CD4-positive, alpha-beta T cell treated with Interleukin-4 for 1 hour (primary cell): ENCODE measurements around the gene B2M.
"Not testable (repeated sequence)": the region's sequence is repeated elsewhere in the genome, so short reads cannot be mapped to it uniquely, and the experiment has no call there.

ENCODE experiments used
- DNase-seq, 2 donors: peaks; one replicate each; pipeline ENCODE4 v3.0.0-alpha.2; 2020 to 2022

Gene B2M

GRCh38 chr15:44700676-44701075 lies 10.6 kb upstream of the B2M start:
- not testable (repeated sequence) for DNase-seq

GRCh38 chr15:44705986-44706385 lies 5.3 kb upstream of the B2M start:
- no peak for DNase-seq

- DNase-seq = no peak
These were observed 4.9 kb upstream of the B2M start for GRCh38 chr15:44706401-44706800.

GRCh38 chr15:44706946-44707636 lies 4.2 kb upstream of the B2M start:
- DNase-seq = no peak

- peak; percentile 81 to 82 for DNase-seq
These were observed 851 bp upstream of the B2M start for GRCh38 chr15:44710236-44711095.

GRCh38 chr15:44711743-44712345 lies 527 bp downstream of the B2M start:
- peak; percentile 73 to 78 for DNase-seq

- peak; percentile 74 to 85 for DNase-seq
These were observed 1.2 kb downstream of the B2M start for GRCh38 chr15:44712346-44713005.

GRCh38 chr15:44713006-44713966 lies 2.0 kb downstream of the B2M start:
- peak in 1 of 2 donors; percentile 68 for DNase-seq

- DNase-seq = peak in 1 of 2 donors; percentile 54
These were observed 4.0 kb downstream of the B2M start for GRCh38 chr15:44715142-44715796.

GRCh38 chr15:44715797-44716334 lies 4.5 kb downstream of the B2M start:
- no peak for DNase-seq

- DNase-seq = peak in 1 of 2 donors; percentile 30
These were observed 5.8 kb downstream of the B2M start for GRCh38 chr15:44716983-44717602.

GRCh38 chr15:44718180-44718926 lies 7.0 kb downstream of the B2M start:
- DNase-seq = peak in 1 of 2 donors; percentile 32

- no peak for DNase-seq
These were observed 7.6 kb downstream of the B2M start for GRCh38 chr15:44718927-44719292.

GRCh38 chr15:44719293-44719999 lies 8.1 kb downstream of the B2M start:
- DNase-seq = peak; percentile 80 to 86

GRCh38 chr15:44720000-44720435 lies 8.7 kb downstream of the B2M start:
- DNase-seq = peak in 1 of 2 donors; percentile 37

- peak; percentile 38 to 70 for DNase-seq
These were observed 9.3 kb downstream of the B2M start for GRCh38 chr15:44720460-44721176.

GRCh38 chr15:44722011-44722410 lies 10.7 kb downstream of the B2M start:
- DNase-seq = peak in 1 of 2 donors; percentile 38

GRCh38 chr15:44726136-44726535 lies 14.8 kb downstream of the B2M start:
- peak in 1 of 2 donors; percentile 35 for DNase-seq
